Stimulated activated memory B cell treated with anti-CD40 and anti-IgM and Interleukin-4, amounts not matched to agents 10 μg/mL and 1 μg/mL and 100 μg/mL, for 72 hours (primary cell): ENCODE measurements around the gene COX11.

Experiments used
- ATAC-seq: fragments of 150-1000 bp; cut with Tn5 transposase; 2 replicates; pipeline ENCODE4 v1.10.0; 2021
- H3K27ac Mint-ChIP-seq: one replicate; pipeline ENCODE4 v1.8.0; 2022; ENCODE audit warnings: mild to moderate bottlenecking, mixed read lengths
- H3K27me3 Mint-ChIP-seq: one replicate; pipeline ENCODE4 v1.8.0; 2022; ENCODE audit warnings: mixed read lengths
- H3K36me3 Mint-ChIP-seq: one replicate; pipeline ENCODE4 v1.8.0; 2022; ENCODE audit warnings: mixed read lengths
- H3K4me1 Mint-ChIP-seq: one replicate; pipeline ENCODE4 v1.8.0; 2022; ENCODE audit warnings: mixed read lengths
- H3K4me3 Mint-ChIP-seq: one replicate; pipeline ENCODE4 v1.8.0; 2022; ENCODE audit warnings: mild to moderate bottlenecking, moderate library complexity, mixed read lengths
- H3K9me3 Mint-ChIP-seq: one replicate; pipeline ENCODE4 v1.8.0; 2022; ENCODE audit warnings: mixed read lengths

The COX11 gene

DNA sequence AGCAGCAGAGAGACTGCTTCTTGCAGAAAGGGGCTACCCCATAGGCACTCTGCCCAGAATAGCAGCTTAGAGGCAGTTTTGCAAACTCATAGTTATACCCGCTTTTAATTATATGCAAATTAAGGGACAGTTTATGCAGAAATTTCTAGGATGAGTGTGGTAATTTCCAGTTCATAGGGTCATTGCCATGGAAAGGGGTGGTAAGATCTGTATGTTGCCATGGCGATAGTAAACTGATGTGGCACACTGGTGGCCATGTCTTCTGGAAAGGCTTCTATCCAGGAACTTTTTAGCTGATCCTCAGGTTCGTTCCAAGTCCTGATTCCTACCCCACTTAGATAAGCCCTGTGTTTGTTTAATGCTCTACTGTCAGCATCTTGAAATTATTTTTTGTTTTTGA is 6.3 kb upstream of the COX11 start:
- no peak overlapping the region for H3K27ac Mint-ChIP-seq
- no peak for ATAC-seq
- H3K4me1 Mint-ChIP-seq = no peaks in the 10 kb centered on the region
- no peak overlapping the region for H3K4me3 Mint-ChIP-seq
- H3K9me3 Mint-ChIP-seq = no peaks in the 10 kb centered on the region
- peaks cover 8% of the 10 kb centered on the region for H3K36me3 Mint-ChIP-seq
- no peaks in the 10 kb centered on the region for H3K27me3 Mint-ChIP-seq

DNA sequence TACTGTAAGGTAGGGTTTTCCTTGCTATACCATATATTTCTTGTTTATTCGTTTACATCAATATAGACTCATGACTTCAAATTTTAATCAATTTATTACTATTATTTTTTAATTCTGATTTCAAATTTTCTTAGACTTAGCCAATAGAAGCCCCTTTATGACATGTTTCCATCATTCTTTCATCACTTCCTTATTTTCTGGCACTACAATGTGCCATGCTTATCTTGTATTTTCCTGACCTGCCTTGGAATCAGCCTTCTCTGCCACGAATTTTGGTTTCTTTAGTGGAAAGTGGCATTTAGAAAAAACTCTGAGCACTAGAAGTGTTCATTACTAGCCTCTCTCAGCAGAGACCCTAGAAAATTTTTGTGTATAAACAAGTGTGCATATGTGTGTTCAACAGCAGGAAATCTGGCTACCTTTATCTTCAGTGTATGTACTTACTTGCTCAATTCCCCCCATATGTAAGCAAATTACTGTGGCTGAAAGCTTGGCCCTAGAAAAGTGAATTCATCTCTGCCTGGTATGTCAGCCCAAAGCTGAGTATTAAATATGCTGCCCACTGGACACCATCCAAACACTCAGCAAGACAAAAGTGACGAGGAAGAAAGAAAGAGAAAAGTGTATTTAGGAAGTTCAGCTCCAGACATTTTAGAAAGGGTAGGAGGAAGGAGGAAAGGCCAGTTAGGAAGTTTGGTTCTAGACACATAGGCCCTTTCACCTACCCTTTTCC is 4.1 kb upstream of the COX11 start:
- H3K27ac Mint-ChIP-seq = no peak overlapping the region
- H3K4me3 Mint-ChIP-seq = no peak overlapping the region
- no peaks in the 10 kb centered on the region for H3K27me3 Mint-ChIP-seq
- no peak for ATAC-seq
- no peaks in the 10 kb centered on the region for H3K4me1 Mint-ChIP-seq
- no peaks in the 10 kb centered on the region for H3K9me3 Mint-ChIP-seq
- H3K36me3 Mint-ChIP-seq = no peaks in the 10 kb centered on the region

DNA sequence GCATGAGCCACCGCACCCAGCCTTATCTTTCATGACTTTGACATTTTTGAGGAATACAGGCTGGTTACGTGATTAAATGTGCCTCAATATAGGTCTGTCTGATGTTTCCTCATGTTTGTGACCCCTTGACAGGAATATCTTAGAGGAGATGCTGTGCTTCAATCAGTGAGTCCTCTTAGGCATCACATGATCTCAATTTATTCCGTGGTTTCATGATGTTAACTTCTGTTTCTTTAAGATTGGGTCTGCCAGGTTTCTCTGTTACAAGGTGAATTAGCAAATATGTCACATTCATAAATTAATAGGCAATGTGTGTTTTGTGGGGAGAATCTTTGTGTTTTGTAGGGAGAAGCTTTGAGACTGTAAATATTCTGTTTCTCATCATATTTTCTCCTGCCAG is 3.4 kb upstream of the COX11 start:
- Mint-ChIP-seq H3K27me3 (no peaks in the 10 kb centered on the region), H3K9me3 (no peaks in the 10 kb centered on the region), H3K4me3 (no peak overlapping the region), H3K27ac (no peak overlapping the region), H3K36me3 (no peaks in the 10 kb centered on the region), H3K4me1 (peaks cover 1% of the 10 kb centered on the region)
- no peak for ATAC-seq

- H3K4me3 Mint-ChIP-seq = no peak overlapping the region
Measured at GRCh38 chr17:54971147-54971546, 2.7 kb upstream of the COX11 start.

DNA sequence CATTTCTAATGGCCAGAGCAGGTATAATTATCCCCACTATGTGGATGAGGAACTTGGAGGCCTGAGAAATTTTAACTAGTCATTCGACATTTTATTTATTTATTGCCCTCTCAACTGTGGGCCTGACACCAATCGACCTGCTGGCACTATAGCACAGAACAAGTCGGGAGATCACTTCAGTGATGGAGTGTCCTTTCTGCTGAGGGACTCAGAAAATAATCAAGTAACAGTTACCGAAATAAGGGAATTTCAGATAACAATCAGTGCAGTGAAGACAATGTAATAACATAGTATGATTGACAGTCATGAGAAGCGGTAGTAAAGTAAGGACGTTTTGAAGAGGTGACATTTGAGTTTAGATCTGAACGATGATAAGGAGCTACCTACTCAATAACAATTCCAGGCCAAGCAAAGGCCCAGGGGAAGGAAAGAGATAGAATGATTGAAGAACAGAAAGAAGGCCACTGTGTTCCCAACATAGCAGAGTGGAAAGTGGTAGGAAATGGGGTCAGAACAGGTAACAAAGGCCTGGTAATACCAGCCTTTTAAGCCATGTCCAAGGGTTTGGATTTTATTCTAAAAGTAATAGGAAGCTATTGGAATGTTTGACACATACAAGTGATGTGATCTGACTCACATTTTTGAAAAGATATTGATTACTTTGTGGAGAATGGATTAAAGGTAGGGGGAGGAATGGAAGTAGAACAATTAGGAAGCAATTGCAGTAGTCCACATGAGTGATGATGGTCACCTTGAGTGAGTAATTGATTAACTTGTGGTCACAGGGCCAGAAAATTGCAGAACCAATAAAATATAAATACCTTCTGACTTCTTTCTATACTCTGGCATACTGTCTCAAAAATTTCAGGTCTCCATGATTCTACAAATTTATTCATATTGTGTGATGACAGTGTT is 1.5 kb upstream of the COX11 start:
- Mint-ChIP-seq H3K9me3 (no peaks in the 10 kb centered on the region), H3K27ac (no peak overlapping the region), H3K4me3 (no peak overlapping the region), H3K27me3 (no peaks in the 10 kb centered on the region), H3K36me3 (no peaks in the 10 kb centered on the region), H3K4me1 (peaks cover 6% of the 10 kb centered on the region)
- no peak for ATAC-seq

More at GRCh38 chr17:54971147-54971546, 2.7 kb upstream of the COX11 start:
- Mint-ChIP-seq H3K27me3 (no peaks in the 10 kb centered on the region), H3K36me3 (no peaks in the 10 kb centered on the region), H3K9me3 (no peaks in the 10 kb centered on the region), H3K27ac (no peak overlapping the region), H3K4me1 (peaks cover 6% of the 10 kb centered on the region)
- no peak for ATAC-seq

DNA sequence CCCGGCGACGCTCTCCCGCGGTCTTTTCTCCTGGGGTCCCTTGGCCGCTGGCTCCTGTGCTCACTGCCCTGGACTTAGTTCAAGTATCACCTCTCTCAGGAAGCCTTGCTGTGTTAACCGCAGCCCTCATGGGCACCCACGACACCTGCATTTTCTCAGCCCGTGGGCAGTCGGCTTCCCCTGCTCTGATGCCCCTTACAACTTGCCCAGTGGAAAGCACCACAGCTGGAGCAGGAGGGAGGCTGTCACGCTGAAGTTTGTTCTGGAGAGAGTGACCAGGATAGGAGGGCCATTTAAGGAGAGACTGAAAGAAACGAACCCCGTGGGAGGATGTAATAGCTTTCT is 506 bp upstream of the COX11 start:
- peaks cover 6% of the 10 kb centered on the region for H3K4me1 Mint-ChIP-seq

GRCh38 chr17:54967621-54968261 is 713 bp downstream of the COX11 start:
- H3K4me3 Mint-ChIP-seq = no peak overlapping the region
- H3K36me3 Mint-ChIP-seq = peaks cover 8% of the 10 kb centered on the region
- no peaks in the 10 kb centered on the region for H3K9me3 Mint-ChIP-seq
- no peaks in the 10 kb centered on the region for H3K27me3 Mint-ChIP-seq
- H3K4me1 Mint-ChIP-seq = peaks cover 6% of the 10 kb centered on the region
- ATAC-seq = peak; percentile 42
- no peak overlapping the region for H3K27ac Mint-ChIP-seq

More for the DNA sequence above, 506 bp upstream of the COX11 start:
- no peaks in the 10 kb centered on the region for H3K27me3 Mint-ChIP-seq
- no peaks in the 10 kb centered on the region for H3K9me3 Mint-ChIP-seq
- no peak overlapping the region for H3K27ac Mint-ChIP-seq
- no peaks in the 10 kb centered on the region for H3K36me3 Mint-ChIP-seq
- ATAC-seq = peak; percentile 74
- H3K4me3 Mint-ChIP-seq = no peak overlapping the region

DNA sequence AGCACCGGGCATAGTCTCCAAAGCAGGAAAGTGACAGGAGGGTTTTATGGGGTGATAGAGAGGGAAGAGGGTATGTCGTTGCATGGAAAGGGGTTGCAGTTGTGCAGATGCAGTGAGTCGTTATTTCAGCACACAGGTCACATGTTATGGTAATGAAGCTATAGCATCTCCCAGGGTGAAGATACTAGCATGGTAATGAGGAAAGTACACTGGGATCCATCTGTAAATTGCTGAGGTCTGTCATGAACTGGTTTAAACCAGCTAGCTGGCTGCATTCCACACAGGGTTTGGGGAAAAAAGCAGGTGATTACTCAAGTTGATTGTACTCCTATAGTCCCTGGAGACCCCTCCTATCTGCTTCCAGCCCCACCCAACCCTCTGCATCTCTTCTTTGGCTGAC is 11.7 kb downstream of the COX11 start:
- peaks cover 47% of the 10 kb centered on the region for H3K36me3 Mint-ChIP-seq
- no peak overlapping the region for H3K4me3 Mint-ChIP-seq
- no peaks in the 10 kb centered on the region for H3K27me3 Mint-ChIP-seq
- no peak overlapping the region for H3K27ac Mint-ChIP-seq
- H3K4me1 Mint-ChIP-seq = no peaks in the 10 kb centered on the region
- no peaks in the 10 kb centered on the region for H3K9me3 Mint-ChIP-seq
- ATAC-seq = no peak

DNA sequence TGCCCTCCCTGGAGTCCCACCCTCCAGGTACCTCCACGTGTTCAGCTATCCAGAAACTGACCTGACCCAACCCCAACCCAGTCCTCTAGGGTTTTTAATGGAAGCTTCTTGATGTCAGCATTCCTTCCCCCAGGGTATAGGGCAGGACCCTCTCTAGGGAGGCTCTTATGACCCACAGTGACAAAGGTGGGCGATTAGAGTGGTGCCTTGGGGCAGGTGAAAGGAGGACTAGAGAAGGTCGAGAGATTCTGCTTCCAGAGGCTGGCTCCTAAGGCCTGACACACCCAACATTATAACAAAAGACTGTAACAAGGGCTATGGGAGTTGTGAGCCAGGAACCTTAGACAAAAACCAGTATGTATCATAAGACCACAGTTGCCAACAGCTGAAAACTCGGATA is 17.2 kb downstream of the COX11 start:
- Mint-ChIP-seq H3K4me3 (no peak overlapping the region), H3K27me3 (peaks cover 9% of the 10 kb centered on the region), H3K9me3 (peaks cover 3% of the 10 kb centered on the region), H3K4me1 (peaks cover 5% of the 10 kb centered on the region), H3K27ac (no peak overlapping the region), H3K36me3 (peaks cover 26% of the 10 kb centered on the region)
- ATAC-seq = no peak

GRCh38 chr17:54950116-54950515 is 18.3 kb downstream of the COX11 start:
- no peak for ATAC-seq
- H3K4me1 Mint-ChIP-seq = peaks cover 5% of the 10 kb centered on the region
- H3K36me3 Mint-ChIP-seq = peaks cover 26% of the 10 kb centered on the region
- no peak overlapping the region for H3K4me3 Mint-ChIP-seq
- H3K27me3 Mint-ChIP-seq = peaks cover 9% of the 10 kb centered on the region
- no peak overlapping the region for H3K27ac Mint-ChIP-seq
- peaks cover 3% of the 10 kb centered on the region for H3K9me3 Mint-ChIP-seq

GRCh38 chr17:54948380-54948779 is 20.1 kb downstream of the COX11 start:
- Mint-ChIP-seq H3K27me3 (peaks cover 9% of the 10 kb centered on the region), H3K4me1 (peaks cover 5% of the 10 kb centered on the region), H3K4me3 (no peak overlapping the region), H3K36me3 (peaks cover 22% of the 10 kb centered on the region), H3K27ac (no peak overlapping the region), H3K9me3 (peaks cover 3% of the 10 kb centered on the region)
- no peak for ATAC-seq

- H3K27me3 Mint-ChIP-seq = peaks cover 9% of the 10 kb centered on the region
- H3K27ac Mint-ChIP-seq = no peak overlapping the region
Measured at GRCh38 chr17:54947396-54947795, 21.1 kb downstream of the COX11 start.

GRCh38 chr17:54945671-54946070 is 22.8 kb downstream of the COX11 start:
- H3K27me3 Mint-ChIP-seq = peaks cover 9% of the 10 kb centered on the region
- no peak overlapping the region for H3K4me3 Mint-ChIP-seq
- ATAC-seq = no peak
- H3K9me3 Mint-ChIP-seq = peaks cover 3% of the 10 kb centered on the region
- no peaks in the 10 kb centered on the region for H3K36me3 Mint-ChIP-seq
- peaks cover 5% of the 10 kb centered on the region for H3K4me1 Mint-ChIP-seq
- no peak overlapping the region for H3K27ac Mint-ChIP-seq

More at GRCh38 chr17:54947396-54947795, 21.1 kb downstream of the COX11 start:
- peaks cover 5% of the 10 kb centered on the region for H3K4me1 Mint-ChIP-seq
- H3K9me3 Mint-ChIP-seq = peaks cover 3% of the 10 kb centered on the region
- ATAC-seq = no peak
- H3K4me3 Mint-ChIP-seq = no peak overlapping the region
- peaks cover 13% of the 10 kb centered on the region for H3K36me3 Mint-ChIP-seq

- no peak overlapping the region for H3K27ac Mint-ChIP-seq
- H3K27me3 Mint-ChIP-seq = peaks cover 9% of the 10 kb centered on the region
- H3K9me3 Mint-ChIP-seq = peaks cover 3% of the 10 kb centered on the region
- H3K4me1 Mint-ChIP-seq = peaks cover 5% of the 10 kb centered on the region
- H3K36me3 Mint-ChIP-seq = no peaks in the 10 kb centered on the region
- no peak for ATAC-seq
- no peak overlapping the region for H3K4me3 Mint-ChIP-seq
Measured at GRCh38 chr17:54945231-54945630, 23.2 kb downstream of the COX11 start.

DNA sequence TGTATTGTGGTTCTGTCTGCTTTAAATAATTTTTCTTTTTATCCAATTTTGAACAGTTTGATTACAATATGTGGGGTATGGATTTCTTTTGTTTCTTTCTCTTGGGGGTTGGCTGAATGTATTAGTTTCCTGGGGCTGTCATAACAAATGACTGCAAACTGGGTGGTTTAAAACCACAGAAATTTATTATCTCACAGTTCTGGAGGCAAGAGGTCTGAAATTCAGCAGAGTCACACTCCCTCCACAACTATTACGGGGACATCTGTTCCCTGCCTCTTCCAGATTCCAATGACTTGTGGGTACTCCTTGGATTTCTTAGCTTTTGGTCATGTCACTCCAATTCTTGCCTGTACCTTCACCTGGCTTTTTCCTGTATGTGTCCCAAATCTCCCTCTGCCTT is 23.7 kb downstream of the COX11 start:
- Mint-ChIP-seq H3K36me3 (no peaks in the 10 kb centered on the region), H3K4me1 (peaks cover 5% of the 10 kb centered on the region), H3K9me3 (peaks cover 3% of the 10 kb centered on the region), H3K27me3 (peaks cover 9% of the 10 kb centered on the region), H3K27ac (no peak overlapping the region), H3K4me3 (no peak overlapping the region)
- no peak for ATAC-seq
